ENCODE results near the gene FSIP1.

Gene FSIP1

DNA sequence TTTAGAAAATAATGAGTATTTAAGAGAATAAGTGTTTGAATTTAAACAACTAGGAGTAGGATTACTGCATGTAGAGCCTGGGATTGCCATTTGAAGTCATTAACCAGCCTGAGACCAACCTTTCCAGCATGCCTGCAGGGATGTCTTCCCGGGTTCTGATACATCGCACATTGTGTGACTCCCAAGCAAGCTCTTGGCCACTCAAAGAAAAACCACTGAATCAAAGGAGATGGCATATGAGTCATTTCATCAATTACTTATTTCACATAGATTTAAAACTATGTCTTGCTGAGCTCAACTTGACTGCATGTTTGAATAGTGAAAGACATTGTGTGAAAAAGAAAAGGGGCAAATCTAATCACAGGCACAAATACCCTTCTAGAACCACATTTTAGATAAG, 216.8 kb downstream of the FSIP1 start:
- Histone ChIP-seq H3K4me1 (ENCODE audit: insufficient read depth, low read length, severe bottlenecking) (no peaks in the 10 kb centered on the region), H3K79me2 (ENCODE audit: insufficient read depth, low read length) (no peaks in the 10 kb centered on the region), H3K36me3 (ENCODE audit: insufficient read depth, low read length) (no peaks in the 10 kb centered on the region), H2AFZ (ENCODE audit: low read length) (no peak overlapping the region), H3K27me3 (ENCODE audit: insufficient read depth, low read length) (no peaks in the 10 kb centered on the region), H4K20me1 (ENCODE audit: insufficient read depth, low read length) (no peaks in the 10 kb centered on the region), H3K9me3 (ENCODE audit: low read length) (no peaks in the 10 kb centered on the region), H3K9me2 (ENCODE audit: low read depth, low read length) (no peaks in the 10 kb centered on the region), H3K9ac (ENCODE audit: low read length) (no peak overlapping the region), H3F3A (ENCODE audit: insufficient read depth, low read length) (no peaks in the 10 kb centered on the region), H3K27ac (ENCODE audit: low read depth, low read length, poor library complexity, severe bottlenecking) (no peak overlapping the region), H3K4me2 (ENCODE audit: low read length) (no peak overlapping the region), H3K4me3 (ENCODE audit: low read depth, low read length, poor library complexity, severe bottlenecking) (no peak overlapping the region)
- TF ChIP-seq EZH2 (IDR thresholded peaks at IDR 0.05; ENCODE audit: borderline replicate concordance, low read length) (no peak), CTCF (IDR thresholded peaks at IDR 0.05; ENCODE audit: low read length) (no peak)

DNA sequence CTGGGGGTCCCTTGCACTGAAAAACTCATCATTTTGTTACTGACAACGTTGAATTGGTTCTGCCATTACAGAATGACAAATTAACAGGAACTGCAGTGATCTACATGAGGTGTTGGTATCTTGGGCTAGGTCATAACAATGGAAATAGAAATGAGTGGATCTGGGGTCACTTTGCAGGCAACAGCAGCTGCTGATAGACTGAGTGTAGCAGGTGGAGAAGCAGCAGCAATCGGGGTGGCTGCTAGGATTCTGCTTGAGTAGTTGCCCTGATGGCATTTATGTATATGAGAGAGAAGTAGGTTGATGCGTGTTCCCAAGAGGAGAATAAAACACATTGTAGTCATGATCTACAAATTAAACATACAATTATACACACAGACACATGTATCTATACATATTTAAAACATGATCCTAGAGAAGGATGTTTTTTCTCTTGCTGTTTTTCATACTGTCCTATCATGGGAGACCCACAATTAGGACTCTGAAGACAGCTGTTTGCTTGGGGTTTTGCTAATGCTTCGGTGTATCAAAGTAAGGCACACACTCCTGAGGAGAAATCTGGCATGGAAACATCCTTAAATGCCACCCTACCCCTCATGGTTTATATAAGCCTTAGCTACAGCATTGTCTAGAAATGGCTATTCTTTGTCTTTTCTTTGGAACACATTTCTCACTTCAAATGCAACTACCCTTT, 217.5 kb downstream of the FSIP1 start:
- H3K9me2 ChIP-seq (ENCODE audit: low read depth, low read length): no peaks in the 10 kb centered on the region
- H3K27me3 ChIP-seq (ENCODE audit: insufficient read depth, low read length): no peaks in the 10 kb centered on the region
- no peaks in the 10 kb centered on the region for H3F3A ChIP-seq (ENCODE audit: insufficient read depth, low read length)
- no peak overlapping the region for H3K27ac ChIP-seq (ENCODE audit: low read depth, low read length, poor library complexity, severe bottlenecking)
- no peak overlapping the region for H2AFZ ChIP-seq (ENCODE audit: low read length)
- H3K9ac ChIP-seq (ENCODE audit: low read length): no peak overlapping the region
- H3K4me3 ChIP-seq (ENCODE audit: low read depth, low read length, poor library complexity, severe bottlenecking): no peak overlapping the region
- no peaks in the 10 kb centered on the region for H4K20me1 ChIP-seq (ENCODE audit: insufficient read depth, low read length)
- no peak overlapping the region for H3K4me2 ChIP-seq (ENCODE audit: low read length)
- no peaks in the 10 kb centered on the region for H3K4me1 ChIP-seq (ENCODE audit: insufficient read depth, low read length, severe bottlenecking)
- no peaks in the 10 kb centered on the region for H3K9me3 ChIP-seq (ENCODE audit: low read length)
- H3K36me3 ChIP-seq (ENCODE audit: insufficient read depth, low read length): no peaks in the 10 kb centered on the region
- no peaks in the 10 kb centered on the region for H3K79me2 ChIP-seq (ENCODE audit: insufficient read depth, low read length)
- TF ChIP-seq EZH2 (IDR thresholded peaks at IDR 0.05; ENCODE audit: borderline replicate concordance, low read length): no peak
- TF ChIP-seq CTCF (IDR thresholded peaks at IDR 0.05; ENCODE audit: low read length): no peak

- H3K9ac ChIP-seq (ENCODE audit: low read length): no peak overlapping the region
- H3F3A ChIP-seq (ENCODE audit: insufficient read depth, low read length): no peaks in the 10 kb centered on the region
- H3K9me3 ChIP-seq (ENCODE audit: low read length): no peaks in the 10 kb centered on the region
- H3K36me3 ChIP-seq (ENCODE audit: insufficient read depth, low read length): no peaks in the 10 kb centered on the region
- H2AFZ ChIP-seq (ENCODE audit: low read length): no peak overlapping the region
- TF ChIP-seq EZH2 (IDR thresholded peaks at IDR 0.05; ENCODE audit: borderline replicate concordance, low read length) (no peak), CTCF (IDR thresholded peaks at IDR 0.05; ENCODE audit: low read length) (no peak)
- no peak overlapping the region for H3K4me2 ChIP-seq (ENCODE audit: low read length)
- no peak overlapping the region for H3K4me3 ChIP-seq (ENCODE audit: low read depth, low read length, poor library complexity, severe bottlenecking)
- no peaks in the 10 kb centered on the region for H4K20me1 ChIP-seq (ENCODE audit: insufficient read depth, low read length)
- no peaks in the 10 kb centered on the region for H3K9me2 ChIP-seq (ENCODE audit: low read depth, low read length)
- H3K79me2 ChIP-seq (ENCODE audit: insufficient read depth, low read length): no peaks in the 10 kb centered on the region
- H3K27ac ChIP-seq (ENCODE audit: low read depth, low read length, poor library complexity, severe bottlenecking): no peak overlapping the region
- H3K27me3 ChIP-seq (ENCODE audit: insufficient read depth, low read length): 0 out of 2 replicates have a peak, but pooled peaks cover 4% of the 10 kb centered on the region
- no peaks in the 10 kb centered on the region for H3K4me1 ChIP-seq (ENCODE audit: insufficient read depth, low read length, severe bottlenecking)
These were observed 224.2 kb downstream of the FSIP1 start for GRCh38 chr15:39558421-39558820.
